ENCODE measurements around the gene TAGLN.

DNA sequence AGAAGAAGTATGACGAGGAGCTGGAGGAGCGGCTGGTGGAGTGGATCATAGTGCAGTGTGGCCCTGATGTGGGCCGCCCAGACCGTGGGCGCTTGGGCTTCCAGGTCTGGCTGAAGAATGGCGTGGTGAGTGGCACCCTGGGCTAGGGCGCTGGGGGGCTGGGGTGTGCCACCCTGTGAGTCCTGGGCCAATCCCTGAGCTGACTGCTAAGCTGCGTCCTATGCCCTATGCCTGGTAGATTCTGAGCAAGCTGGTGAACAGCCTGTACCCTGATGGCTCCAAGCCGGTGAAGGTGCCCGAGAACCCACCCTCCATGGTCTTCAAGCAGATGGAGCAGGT is 3.9 kb downstream of the TAGLN start:
- TF ChIP-seq, protein P1, sequence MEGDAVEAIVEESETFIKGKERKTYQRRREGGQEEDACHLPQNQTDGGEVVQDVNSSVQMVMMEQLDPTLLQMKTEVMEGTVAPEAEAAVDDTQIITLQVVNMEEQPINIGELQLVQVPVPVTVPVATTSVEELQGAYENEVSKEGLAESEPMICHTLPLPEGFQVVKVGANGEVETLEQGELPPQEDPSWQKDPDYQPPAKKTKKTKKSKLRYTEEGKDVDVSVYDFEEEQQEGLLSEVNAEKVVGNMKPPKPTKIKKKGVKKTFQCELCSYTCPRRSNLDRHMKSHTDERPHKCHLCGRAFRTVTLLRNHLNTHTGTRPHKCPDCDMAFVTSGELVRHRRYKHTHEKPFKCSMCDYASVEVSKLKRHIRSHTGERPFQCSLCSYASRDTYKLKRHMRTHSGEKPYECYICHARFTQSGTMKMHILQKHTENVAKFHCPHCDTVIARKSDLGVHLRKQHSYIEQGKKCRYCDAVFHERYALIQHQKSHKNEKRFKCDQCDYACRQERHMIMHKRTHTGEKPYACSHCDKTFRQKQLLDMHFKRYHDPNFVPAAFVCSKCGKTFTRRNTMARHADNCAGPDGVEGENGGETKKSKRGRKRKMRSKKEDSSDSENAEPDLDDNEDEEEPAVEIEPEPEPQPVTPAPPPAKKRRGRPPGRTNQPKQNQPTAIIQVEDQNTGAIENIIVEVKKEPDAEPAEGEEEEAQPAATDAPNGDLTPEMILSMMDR (conservative IDR thresholded peaks at IDR 0.05 in 1 of 2, IDR thresholded peaks at IDR 0.05 in 1 of 2; ENCODE audit: low read depth in 1 of 2, low read length in 2 of 2) = no peak
- no peak for TF ChIP-seq EZH2 (IDR thresholded peaks at IDR 0.05; ENCODE audit: low read length, missing control alignments)

Measured in fibroblast of lung (primary cell).